ENCODE results near the gene GALNT9. TPM values are rescaled to one million over a fixed set of nuclear protein-coding genes. Genes with fewer than 3 reads are reported as not detected.
A peak's percentile ranks its signal among the peaks of the same experiment; 100 is the strongest.
"Not testable (repeated sequence)": the region's sequence is repeated elsewhere in the genome, so short reads cannot be mapped to it uniquely, and the experiment has no call there.

Gene GALNT9
- 1.6 TPM in 1 of 2 replicates, not detected in the other for total RNA-seq (ENCODE audit: low replicate concordance)
- long read RNA-seq, result 0 reads

GRCh38 chr12:132329036-132329719 lies at the start of gene GALNT9:
Gene GALNT9, minus strand, starts transcription at chr12:132329589. Its CDS starts 386 bp downstream, at chr12:132329203.
- DNase-seq (ENCODE audit: extremely low spot score, unreplicated experiment), result no peak
- H3K4me3 Mint-ChIP-seq, result peak within 1 kb of the TSS; percentile 3
- H3K4me1 Mint-ChIP-seq (ENCODE audit: unreplicated experiment), result peaks cover 3% of the 10 kb centered on the region
- no peak for TF ChIP-seq CTCF (conservative IDR thresholded peaks at IDR 0.05)
- H3K27me3 Mint-ChIP-seq, result peaks cover 74% of the 10 kb centered on the region
- H3K9me3 Mint-ChIP-seq, result no peaks in the 10 kb centered on the region
- no peak within 1 kb of the TSS for H3K27ac Mint-ChIP-seq
- H3K36me3 Mint-ChIP-seq, result peaks cover 4% of the 10 kb centered on the region

GRCh38 chr12:132379057-132379456 lies 49.7 kb upstream of the GALNT9 start:
- H3K9me3 Mint-ChIP-seq; H3K4me1 Mint-ChIP-seq (ENCODE audit: unreplicated experiment); H3K27ac Mint-ChIP-seq; DNase-seq (ENCODE audit: extremely low spot score, unreplicated experiment); H3K4me3 Mint-ChIP-seq; H3K36me3 Mint-ChIP-seq: not testable (repeated sequence)
- peaks cover 41% of the 10 kb centered on the region for H3K27me3 Mint-ChIP-seq

- TF ChIP-seq CTCF (conservative IDR thresholded peaks at IDR 0.05), result no peak
- Mint-ChIP-seq H3K27ac (no peak overlapping the region), H3K36me3 (no peaks in the 10 kb centered on the region), H3K4me3 (no peak overlapping the region), H3K9me3 (no peaks in the 10 kb centered on the region), H3K27me3 (peaks cover 50% of the 10 kb centered on the region), H3K4me1 (ENCODE audit: unreplicated experiment) (no peaks in the 10 kb centered on the region)
- no peak for DNase-seq (ENCODE audit: extremely low spot score, unreplicated experiment)
Observed at GRCh38 chr12:132377147-132377546, 47.8 kb upstream of the GALNT9 start.

- Mint-ChIP-seq H3K27me3 (peaks cover 55% of the 10 kb centered on the region), H3K9me3 (no peaks in the 10 kb centered on the region), H3K4me3 (no peak overlapping the region), H3K27ac (no peak overlapping the region), H3K36me3 (no peaks in the 10 kb centered on the region), H3K4me1 (ENCODE audit: unreplicated experiment) (no peaks in the 10 kb centered on the region)
- no peak for DNase-seq (ENCODE audit: extremely low spot score, unreplicated experiment)
- no peak for TF ChIP-seq CTCF (conservative IDR thresholded peaks at IDR 0.05)
Observed at GRCh38 chr12:132376464-132376830, 47.1 kb upstream of the GALNT9 start.

GRCh38 chr12:132375747-132376463 lies 46.5 kb upstream of the GALNT9 start:
- Mint-ChIP-seq H3K27me3 (peaks cover 61% of the 10 kb centered on the region), H3K9me3 (peaks cover 5% of the 10 kb centered on the region), H3K36me3 (no peaks in the 10 kb centered on the region), H3K4me1 (ENCODE audit: unreplicated experiment) (no peaks in the 10 kb centered on the region), H3K4me3 (no peak overlapping the region), H3K27ac (no peak overlapping the region)
- no peak for TF ChIP-seq CTCF (conservative IDR thresholded peaks at IDR 0.05)
- no peak for DNase-seq (ENCODE audit: extremely low spot score, unreplicated experiment)
